Activated CD8-positive, alpha-beta memory T cell treated with anti-CD3 and anti-CD28 coated beads, Interleukin-2, amount 50 U/mL, for 24 hours (primary cell): ENCODE measurements around the gene RPLP1.
A peak's percentile ranks its signal among the peaks of the same experiment; 100 is the strongest.
"Not testable (repeated sequence)": the region's sequence is repeated elsewhere in the genome, so short reads cannot be mapped to it uniquely, and the experiment has no call there.

Experiments
- DNase-seq: peaks from one replicate; pipeline ENCODE4 v3.0.0-alpha.2; 2020; ENCODE audit errors: extremely low read depth

Gene RPLP1

GRCh38 chr15:69439623-69440022 is 13.0 kb upstream of the RPLP1 start:
- DNase-seq, result no peak

GRCh38 chr15:69443032-69443611 is 9.5 kb upstream of the RPLP1 start:
- no peak for DNase-seq

- DNase-seq, result no peak
Observed at GRCh38 chr15:69444686-69445085, 7.9 kb upstream of the RPLP1 start.

GRCh38 chr15:69446953-69447352 is 5.7 kb upstream of the RPLP1 start:
- DNase-seq, result no peak

GRCh38 chr15:69450221-69450620 is 2.4 kb upstream of the RPLP1 start:
- DNase-seq, result not testable (repeated sequence)

- no peak for DNase-seq
Observed at GRCh38 chr15:69450968-69451695, 1.5 kb upstream of the RPLP1 start.

GRCh38 chr15:69451951-69452691 is 497 bp upstream of the RPLP1 start:
- DNase-seq, result no peak

GRCh38 chr15:69454953-69455352 is 2.3 kb downstream of the RPLP1 start:
- no peak for DNase-seq

GRCh38 chr15:69456208-69457166 is 3.9 kb downstream of the RPLP1 start:
- DNase-seq, result no peak

GRCh38 chr15:69457304-69458280 is 5.0 kb downstream of the RPLP1 start:
- no peak for DNase-seq

GRCh38 chr15:69459066-69459465 is 6.4 kb downstream of the RPLP1 start:
- no peak for DNase-seq

GRCh38 chr15:69460481-69460880 is 7.9 kb downstream of the RPLP1 start:
- DNase-seq, result no peak

GRCh38 chr15:69462030-69462492 is 9.4 kb downstream of the RPLP1 start:
- no peak for DNase-seq

- peak; percentile 85 for DNase-seq
Observed at GRCh38 chr15:69462493-69463181, 10.0 kb downstream of the RPLP1 start.

GRCh38 chr15:69463182-69463756 is 10.7 kb downstream of the RPLP1 start:
- DNase-seq, result no peak

GRCh38 chr15:69465253-69465652 is 12.6 kb downstream of the RPLP1 start:
- DNase-seq, result no peak

- no peak for DNase-seq
Observed at GRCh38 chr15:69466733-69467132, 14.1 kb downstream of the RPLP1 start.

GRCh38 chr15:69467636-69468035 is 15.0 kb downstream of the RPLP1 start:
- no peak for DNase-seq
